Measurements from ENCODE around the gene AIPL1.

GRCh38 chr17:6472517-6472916 is 37.6 kb upstream of the AIPL1 start:
- no peak for TF ChIP-seq CTCF (IDR thresholded peaks at IDR 0.05)
- TF ChIP-seq POLR2A (IDR thresholded peaks at IDR 0.05) = no peak
